ENCODE measurements around the gene SIRT4. TPM values are rescaled to one million over a fixed set of nuclear protein-coding genes. Genes with fewer than 3 reads are reported as not detected.

Gene SIRT4
- polyA plus RNA-seq, 3 donors = 0.30 to 0.72 (median 0.53) TPM

GRCh38 chr12:120262852-120263747, 39.0 kb upstream of the SIRT4 start:
- peaks cover 70% of the 10 kb centered on the region for H4K20me1 ChIP-seq (ENCODE audit: insufficient read depth, low read length)
- peak overlapping the region; percentile 72 to 96 (median 91) for H3K27ac Mint-ChIP-seq
- H3K4me3 ChIP-seq (replicated peaks in 1 of 3; ENCODE audit: low read depth in 2 of 3, low read length in 3 of 3) = peak overlapping the region; percentile 76 to 93 (median 92)
- peak overlapping the region; percentile 96 for H3K9ac ChIP-seq (ENCODE audit: insufficient read depth, low read length, poor library complexity, severe bottlenecking)
- H3K9me3 ChIP-seq (replicated peaks in 1 of 2; ENCODE audit: control insufficient read depth in 1 of 2, insufficient read depth in 1 of 2, low read length in 2 of 2) = no peaks in the 10 kb centered on the region
- H3K4me1 Mint-ChIP-seq = peaks cover 76% of the 10 kb centered on the region
- H3K27me3 Mint-ChIP-seq (ENCODE audit: low read depth in 3 of 3) = peaks cover 0 to 3% (median 2%) of the 10 kb centered on the region in 3 donors
- H2AFZ ChIP-seq (ENCODE audit: insufficient read depth, low read depth, low read length, poor library complexity, severe bottlenecking) = peak overlapping the region; percentile 13
- WGBS (ENCODE audit: insufficient coverage) = 41% methylated on average over 5 of the region's 15 CpGs
- TF ChIP-seq CTCF (IDR thresholded peaks at IDR 0.05) = no peak
- no peaks in the 10 kb centered on the region for H3K9me3 Mint-ChIP-seq
- intact Hi-C loops (cut with micrococcal nuclease) = no loop called here
- peaks cover 74% of the 10 kb centered on the region for H3K79me2 ChIP-seq (ENCODE audit: insufficient read depth, low read length)
- H3K27me3 ChIP-seq (ENCODE audit: control insufficient read depth in 2 of 2, insufficient read depth in 2 of 2, low read length in 2 of 2) = no peaks in the 10 kb centered on the region
- peak overlapping the region; percentile 94 to 97 for H3K4me3 Mint-ChIP-seq
- H3K4me2 ChIP-seq (replicated peaks; ENCODE audit: extremely low read depth, low read length, poor library complexity, severe bottlenecking) = peak overlapping the region; percentile 88
- H3K27ac ChIP-seq (ENCODE audit: low read depth in 1 of 2, low read length in 2 of 2) = peak overlapping the region; percentile 47 to 85
- H3K36me3 ChIP-seq (replicated peaks in 1 of 2; ENCODE audit: control insufficient read depth in 1 of 2, insufficient read depth in 2 of 2, low read length in 2 of 2) = no peaks in the 10 kb centered on the region
- peak in 2 of 3 donors; percentile 36 to 46 for DNase-seq
- peaks cover 66 to 79% of the 10 kb centered on the region in 2 donors for H3K4me1 ChIP-seq (ENCODE audit: control insufficient read depth in 1 of 2, insufficient read depth in 2 of 2, low read length in 2 of 2)
- H3K36me3 Mint-ChIP-seq = peaks cover 17 to 35% of the 10 kb centered on the region in 2 donors

GRCh38 chr12:120263748-120264085, 38.4 kb upstream of the SIRT4 start:
- intact Hi-C loops (cut with micrococcal nuclease) = loop anchor here (2.0 kb wide), 1 partner anchor 35 kb away; no protein-coding TSS in a partner anchor
- no peak overlapping the region for H2AFZ ChIP-seq (ENCODE audit: insufficient read depth, low read depth, low read length, poor library complexity, severe bottlenecking)
- peak overlapping the region; percentile 96 for H3K9ac ChIP-seq (ENCODE audit: insufficient read depth, low read length, poor library complexity, severe bottlenecking)
- no peaks in the 10 kb centered on the region for H3K27me3 ChIP-seq (ENCODE audit: control insufficient read depth in 2 of 2, insufficient read depth in 2 of 2, low read length in 2 of 2)
- TF ChIP-seq CTCF (IDR thresholded peaks at IDR 0.05) = no peak
- Mint-ChIP-seq H3K27ac (peak overlapping the region; percentile 45 to 96 (median 90)), H3K36me3 (peaks cover 17 to 29% of the 10 kb centered on the region in 2 donors), H3K27me3 (ENCODE audit: low read depth in 3 of 3) (peaks cover 0 to 4% (median 2%) of the 10 kb centered on the region in 3 donors), H3K4me3 (peak overlapping the region; percentile 94 to 97), H3K4me1 (peaks cover 71% of the 10 kb centered on the region), H3K9me3 (no peaks in the 10 kb centered on the region)
- peak overlapping the region; percentile 88 for H3K4me2 ChIP-seq (replicated peaks; ENCODE audit: extremely low read depth, low read length, poor library complexity, severe bottlenecking)
- peak overlapping the region; percentile 76 to 93 (median 92) for H3K4me3 ChIP-seq (replicated peaks in 1 of 3; ENCODE audit: low read depth in 2 of 3, low read length in 3 of 3)
- peak overlapping the region; percentile 1 to 85 for H3K27ac ChIP-seq (ENCODE audit: low read depth in 1 of 2, low read length in 2 of 2)
- H3K4me1 ChIP-seq (ENCODE audit: control insufficient read depth in 1 of 2, insufficient read depth in 2 of 2, low read length in 2 of 2) = peaks cover 66 to 72% of the 10 kb centered on the region in 2 donors
- no peaks in the 10 kb centered on the region for H3K9me3 ChIP-seq (replicated peaks in 1 of 2; ENCODE audit: control insufficient read depth in 1 of 2, insufficient read depth in 1 of 2, low read length in 2 of 2)
- H3K36me3 ChIP-seq (replicated peaks in 1 of 2; ENCODE audit: control insufficient read depth in 1 of 2, insufficient read depth in 2 of 2, low read length in 2 of 2) = no peaks in the 10 kb centered on the region
- H4K20me1 ChIP-seq (ENCODE audit: insufficient read depth, low read length) = peaks cover 64% of the 10 kb centered on the region
- WGBS (ENCODE audit: insufficient coverage) = 85% methylated on average over 5 of the region's 5 CpGs
- no peak for DNase-seq
- peaks cover 68% of the 10 kb centered on the region for H3K79me2 ChIP-seq (ENCODE audit: insufficient read depth, low read length)

Data from CD14-positive monocyte (primary cell).